Activated CD4-positive, alpha-beta T cell treated with anti-CD3 and anti-CD28 coated beads, Interleukin-2, amount 10 ng/mL, durations not matched to agents 24 days and 14 days (primary cell): Measurements from ENCODE around the gene ADM2. TPM values are rescaled to one million over a fixed set of nuclear protein-coding genes. Genes with fewer than 3 reads are reported as not detected.

Source experiments
- DNase-seq: peaks from one replicate; pipeline ENCODE4 v3.0.0; 2022
- H3K27ac Mint-ChIP-seq: one replicate; pipeline ENCODE4 v1.8.0; 2022; ENCODE audit warnings: mild to moderate bottlenecking, mixed read lengths
- H3K27me3 Mint-ChIP-seq: one replicate; pipeline ENCODE4 v1.8.0; 2022; ENCODE audit warnings: mixed read lengths
- H3K36me3 Mint-ChIP-seq: one replicate; pipeline ENCODE4 v1.8.0; 2022; ENCODE audit warnings: low read depth, mild to moderate bottlenecking, mixed read lengths
- H3K4me1 Mint-ChIP-seq: one replicate; pipeline ENCODE4 v1.8.0; 2021; ENCODE audit warnings: mixed read lengths
- H3K4me3 Mint-ChIP-seq: one replicate; pipeline ENCODE4 v1.8.0; 2022; ENCODE audit warnings: mild to moderate bottlenecking, moderate library complexity, mixed read lengths
- H3K9me3 Mint-ChIP-seq: one replicate; pipeline ENCODE4 v1.8.0; 2021; ENCODE audit warnings: mixed read lengths
- intact Hi-C: fragments of 100-400 bp; cut with micrococcal nuclease; formaldehyde crosslinking; loops from one replicate; pipeline ENCODE4 v1.15.1; 2023
- total RNA-seq: library from RNA; stranded (reverse); gene quantifications from 2 replicates; pipeline ENCODE4 v1.2.3, GENCODE V29; 2022

ADM2 gene
- total RNA-seq, 1 donor from 2014 or later, result 3.2 TPM

- H3K36me3 Mint-ChIP-seq, result peaks cover 28% of the 10 kb centered on the region
- no peaks in the 10 kb centered on the region for H3K9me3 Mint-ChIP-seq
- peak overlapping the region; percentile 89 for H3K27ac Mint-ChIP-seq
- no peak for DNase-seq
- H3K4me1 Mint-ChIP-seq, result peaks cover 49% of the 10 kb centered on the region
- H3K27me3 Mint-ChIP-seq, result no peaks in the 10 kb centered on the region
- H3K4me3 Mint-ChIP-seq, result peak overlapping the region; percentile 77
- intact Hi-C loops, result no loop called here
Observed at GRCh38 chr22:50468626-50469025, 12.7 kb upstream of the ADM2 start.

GRCh38 chr22:50469377-50470305 lies 11.7 kb upstream of the ADM2 start:
- peaks cover 54% of the 10 kb centered on the region for H3K4me1 Mint-ChIP-seq
- no peaks in the 10 kb centered on the region for H3K9me3 Mint-ChIP-seq
- peak overlapping the region; percentile 77 for H3K4me3 Mint-ChIP-seq
- peak overlapping the region; percentile 89 for H3K27ac Mint-ChIP-seq
- H3K27me3 Mint-ChIP-seq, result no peaks in the 10 kb centered on the region
- intact Hi-C loops, result loop anchor here (1.0 to 5.0 kb wide), 2 partner anchors 58 to 113 kb away; partner anchors contain the start of genes CHKB and SCO2
- DNase-seq, result peak; percentile 98
- peaks cover 23% of the 10 kb centered on the region for H3K36me3 Mint-ChIP-seq

- Mint-ChIP-seq H3K27ac (peak overlapping the region; percentile 89), H3K4me1 (peaks cover 55% of the 10 kb centered on the region), H3K27me3 (no peaks in the 10 kb centered on the region), H3K4me3 (peak overlapping the region; percentile 77), H3K36me3 (peaks cover 18% of the 10 kb centered on the region), H3K9me3 (no peaks in the 10 kb centered on the region)
- intact Hi-C loops, result loop anchor here (1.0 to 5.0 kb wide), 2 partner anchors 57 to 112 kb away; partner anchors contain the start of genes CHKB and SCO2
- no peak for DNase-seq
Observed at GRCh38 chr22:50470491-50470890, 10.9 kb upstream of the ADM2 start.

- H3K36me3 Mint-ChIP-seq, result peaks cover 15% of the 10 kb centered on the region
- intact Hi-C loops, result loop anchor here (5.0 kb wide), 1 partner anchor 56 kb away; the partner anchor contains the start of gene SCO2
Observed at GRCh38 chr22:50471197-50471847, 10.0 kb upstream of the ADM2 start.

GRCh38 chr22:50471962-50472361 lies 9.4 kb upstream of the ADM2 start:
- Mint-ChIP-seq H3K27ac (peak overlapping the region; percentile 37), H3K27me3 (no peaks in the 10 kb centered on the region), H3K4me1 (peaks cover 52% of the 10 kb centered on the region), H3K36me3 (peaks cover 9% of the 10 kb centered on the region), H3K9me3 (no peaks in the 10 kb centered on the region), H3K4me3 (peak overlapping the region; percentile 95)
- intact Hi-C loops, result loop anchor here (5.0 kb wide), 1 partner anchor 55 kb away; the partner anchor contains the start of gene SCO2
- no peak for DNase-seq

More at GRCh38 chr22:50471197-50471847, 10.0 kb upstream of the ADM2 start:
- H3K4me3 Mint-ChIP-seq, result peak overlapping the region; percentile 95
- H3K27ac Mint-ChIP-seq, result peak overlapping the region; percentile 89
- no peaks in the 10 kb centered on the region for H3K27me3 Mint-ChIP-seq
- no peak for DNase-seq
- peaks cover 56% of the 10 kb centered on the region for H3K4me1 Mint-ChIP-seq
- no peaks in the 10 kb centered on the region for H3K9me3 Mint-ChIP-seq

- Mint-ChIP-seq H3K27ac (peak overlapping the region; percentile 88), H3K4me3 (peak overlapping the region; percentile 95), H3K4me1 (peaks cover 52% of the 10 kb centered on the region), H3K27me3 (no peaks in the 10 kb centered on the region), H3K9me3 (no peaks in the 10 kb centered on the region), H3K36me3 (peaks cover 9% of the 10 kb centered on the region)
- peak; percentile 86 for DNase-seq
- intact Hi-C loops, result loop anchor here (5.0 kb wide), 1 partner anchor 54 kb away; the partner anchor contains the start of gene SCO2
Observed at GRCh38 chr22:50473088-50473487, 8.3 kb upstream of the ADM2 start.

- peak overlapping the region; percentile 93 for H3K27ac Mint-ChIP-seq
- intact Hi-C loops, result loop anchor here (2.0 to 5.0 kb wide), 3 partner anchors 25 to 53 kb away; partner anchors contain the start of genes NCAPH2 and SCO2
- H3K9me3 Mint-ChIP-seq, result no peaks in the 10 kb centered on the region
- peak; percentile 79 for DNase-seq
- H3K4me3 Mint-ChIP-seq, result peak overlapping the region; percentile 95
- peaks cover 3% of the 10 kb centered on the region for H3K27me3 Mint-ChIP-seq
- peaks cover 9% of the 10 kb centered on the region for H3K36me3 Mint-ChIP-seq
- H3K4me1 Mint-ChIP-seq, result peaks cover 45% of the 10 kb centered on the region
Observed at GRCh38 chr22:50473855-50474671, 7.3 kb upstream of the ADM2 start.

- peaks cover 12% of the 10 kb centered on the region for H3K27me3 Mint-ChIP-seq
- H3K4me1 Mint-ChIP-seq, result peaks cover 40% of the 10 kb centered on the region
- intact Hi-C loops, result loop anchor here (2.0 to 5.0 kb wide), 3 partner anchors 24 to 52 kb away; partner anchors contain the start of genes NCAPH2 and SCO2
- H3K4me3 Mint-ChIP-seq, result peak within 1 kb of the TSS; percentile 95
- H3K27ac Mint-ChIP-seq, result peak within 1 kb of the TSS; percentile 93
- peaks cover 9% of the 10 kb centered on the region for H3K36me3 Mint-ChIP-seq
- no peaks in the 10 kb centered on the region for H3K9me3 Mint-ChIP-seq
- DNase-seq, result peak; percentile 98
Observed at GRCh38 chr22:50474710-50475651, 6.4 kb upstream of the ADM2 start, which contains the start of gene SBF1. Gene SBF1, minus strand, starts transcription at chr22:50475035. Its CDS starts 195 bp downstream, at chr22:50474840.

GRCh38 chr22:50475652-50476002 lies 5.7 kb upstream of the ADM2 start:
- no peak for DNase-seq
- Mint-ChIP-seq H3K27me3 (peaks cover 17% of the 10 kb centered on the region), H3K36me3 (peaks cover 9% of the 10 kb centered on the region), H3K4me1 (peaks cover 36% of the 10 kb centered on the region), H3K4me3 (peak overlapping the region; percentile 73), H3K27ac (peak overlapping the region; percentile 29), H3K9me3 (no peaks in the 10 kb centered on the region)
- intact Hi-C loops, result loop anchor here (2.0 kb wide), 2 partner anchors 23 to 33 kb away; partner anchors contain the start of gene NCAPH2

- Mint-ChIP-seq H3K4me1 (peaks cover 26% of the 10 kb centered on the region), H3K27ac (no peak overlapping the region), H3K36me3 (peaks cover 9% of the 10 kb centered on the region), H3K4me3 (peak overlapping the region; percentile 23), H3K9me3 (no peaks in the 10 kb centered on the region), H3K27me3 (peaks cover 19% of the 10 kb centered on the region)
- intact Hi-C loops, result no loop called here
- no peak for DNase-seq
Observed at GRCh38 chr22:50476868-50477267, 4.5 kb upstream of the ADM2 start.

GRCh38 chr22:50477923-50478322 lies 3.4 kb upstream of the ADM2 start:
- peaks cover 18% of the 10 kb centered on the region for H3K4me1 Mint-ChIP-seq
- no peaks in the 10 kb centered on the region for H3K9me3 Mint-ChIP-seq
- intact Hi-C loops, result no loop called here

GRCh38 chr22:50479721-50480120 lies 1.6 kb upstream of the ADM2 start:
- Mint-ChIP-seq H3K4me1 (peaks cover 6% of the 10 kb centered on the region), H3K4me3 (peak overlapping the region; percentile 67), H3K27ac (no peak overlapping the region), H3K27me3 (peaks cover 19% of the 10 kb centered on the region), H3K9me3 (no peaks in the 10 kb centered on the region), H3K36me3 (no peaks in the 10 kb centered on the region)
- intact Hi-C loops, result no loop called here
- no peak for DNase-seq

More at GRCh38 chr22:50477923-50478322, 3.4 kb upstream of the ADM2 start:
- Mint-ChIP-seq H3K27me3 (peaks cover 19% of the 10 kb centered on the region), H3K27ac (no peak overlapping the region), H3K4me3 (no peak overlapping the region), H3K36me3 (peaks cover 5% of the 10 kb centered on the region)
- no peak for DNase-seq
